Tibial artery (tissue), 4 donors: Measurements from ENCODE around the gene TFAM.

Experiments
- DNase-seq, 2 donors: peaks; one replicate each; pipeline ENCODE4 v3.0.0-alpha.2; 2019
- H3K27ac ChIP-seq, 2 donors: fragments of 200-600 bp; sonication (generic) in 1 of 2; 1 replicate in 1 of 2; 2 replicates in 1 of 2; pipeline ENCODE4 v1.5.1; 2018 to 2019; ENCODE audit warnings: mild to moderate bottlenecking in 1 of 2
- H3K27me3 ChIP-seq, 2 donors: fragments of 200-600 bp; sonication (generic) in 1 of 2; one replicate each; pipeline versions ENCODE4 v1.5.1 to v1.6.0; 2016 to 2019
- H3K36me3 ChIP-seq, 3 donors: fragments of 200-600 bp; sonication (generic) in 2 of 3; one replicate each; pipeline ENCODE4 v1.5.1; 2016 to 2019; ENCODE audit warnings: mild to moderate bottlenecking in 2 of 3
- H3K4me1 ChIP-seq, 4 donors: fragments of 200-600 bp; sonication (generic) in 2 of 4; 1 replicate in 3 of 4; 2 replicates in 1 of 4; pipeline ENCODE4 v1.5.1; 2016 to 2019
- H3K4me3 ChIP-seq, 2 donors: fragments of 200-600 bp; sonication (generic) in 1 of 2; 1 replicate in 1 of 2; 2 replicates in 1 of 2; pipeline ENCODE4 v1.5.1; 2018 to 2019; ENCODE audit warnings: mild to moderate bottlenecking in 2 of 2
- H3K9me3 ChIP-seq, 3 donors: fragments of 200-600 bp; sonication (generic) in 1 of 3; one replicate each; pipeline ENCODE4 v1.5.1; 2016 to 2019
- intact Hi-C: fragments of 100-400 bp; cut with DNase I; formaldehyde crosslinking; loops from one replicate; pipeline ENCODE4 v1.15.0; 2023; ENCODE audit warnings: low total_unique reads
- TF ChIP-seq, protein P1 (sequence below), 2 experiments: fragments of 200-600 bp in 1 of 2; fragments of 450-650 bp in 1 of 2; IDR thresholded peaks; one replicate each; pipeline ENCODE4 v1.5.1; 2017 to 2019; ENCODE audit warnings: antibody characterized with exemption in 2 of 2, mild to moderate bottlenecking in 1 of 2, moderate library complexity in 1 of 2

Gene TFAM

GRCh38 chr10:58389024-58389423, 3.8 kb downstream of the TFAM start:
- Histone ChIP-seq H3K4me1 (peaks cover 0 to 25% (median 16%) of the 10 kb centered on the region in 4 donors), H3K4me3 (no peak overlapping the region)

DNA sequence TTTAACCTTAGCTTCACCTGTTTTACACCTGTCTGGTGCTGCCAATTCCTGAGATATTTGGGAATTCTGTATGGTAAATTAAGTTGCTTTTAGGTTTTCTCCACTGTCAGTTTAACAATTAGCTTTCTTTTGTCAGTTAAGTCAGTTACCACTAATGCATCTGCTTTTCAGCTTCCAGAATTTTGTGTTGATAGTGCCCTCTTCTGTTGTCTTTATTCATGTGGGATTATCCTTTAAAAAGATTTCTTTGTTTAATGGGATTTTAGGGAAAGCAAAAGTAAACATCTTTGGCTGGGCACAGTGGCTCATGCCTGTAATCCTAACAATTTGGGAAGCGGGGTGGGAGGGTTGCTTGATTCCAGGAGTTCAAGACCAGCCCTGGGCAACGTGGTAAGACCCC, 8.1 kb downstream of the TFAM start:
- no peak for DNase-seq
- Histone ChIP-seq H3K4me1 (no peaks in the 10 kb centered on the region), H3K36me3 (peaks cover 48 to 81% (median 74%) of the 10 kb centered on the region in 3 donors), H3K9me3 (no peaks in the 10 kb centered on the region), H3K27me3 (no peaks in the 10 kb centered on the region), H3K4me3 (no peak overlapping the region), H3K27ac (no peak overlapping the region)
- TF ChIP-seq, protein P1, sequence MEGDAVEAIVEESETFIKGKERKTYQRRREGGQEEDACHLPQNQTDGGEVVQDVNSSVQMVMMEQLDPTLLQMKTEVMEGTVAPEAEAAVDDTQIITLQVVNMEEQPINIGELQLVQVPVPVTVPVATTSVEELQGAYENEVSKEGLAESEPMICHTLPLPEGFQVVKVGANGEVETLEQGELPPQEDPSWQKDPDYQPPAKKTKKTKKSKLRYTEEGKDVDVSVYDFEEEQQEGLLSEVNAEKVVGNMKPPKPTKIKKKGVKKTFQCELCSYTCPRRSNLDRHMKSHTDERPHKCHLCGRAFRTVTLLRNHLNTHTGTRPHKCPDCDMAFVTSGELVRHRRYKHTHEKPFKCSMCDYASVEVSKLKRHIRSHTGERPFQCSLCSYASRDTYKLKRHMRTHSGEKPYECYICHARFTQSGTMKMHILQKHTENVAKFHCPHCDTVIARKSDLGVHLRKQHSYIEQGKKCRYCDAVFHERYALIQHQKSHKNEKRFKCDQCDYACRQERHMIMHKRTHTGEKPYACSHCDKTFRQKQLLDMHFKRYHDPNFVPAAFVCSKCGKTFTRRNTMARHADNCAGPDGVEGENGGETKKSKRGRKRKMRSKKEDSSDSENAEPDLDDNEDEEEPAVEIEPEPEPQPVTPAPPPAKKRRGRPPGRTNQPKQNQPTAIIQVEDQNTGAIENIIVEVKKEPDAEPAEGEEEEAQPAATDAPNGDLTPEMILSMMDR (IDR thresholded peaks at IDR 0.05), result no peak
- intact Hi-C loops, result no loop called here

More at GRCh38 chr10:58389024-58389423, 3.8 kb downstream of the TFAM start:
- Histone ChIP-seq H3K27ac (no peak overlapping the region), H3K9me3 (no peaks in the 10 kb centered on the region), H3K27me3 (no peaks in the 10 kb centered on the region), H3K36me3 (peaks cover 32 to 58% (median 42%) of the 10 kb centered on the region in 3 donors)
- TF ChIP-seq, protein P1 (IDR thresholded peaks at IDR 0.05), result no peak
- DNase-seq, result no peak
- intact Hi-C loops, result no loop called here

GRCh38 chr10:58394471-58394870, 9.3 kb downstream of the TFAM start:
- intact Hi-C loops, result no loop called here
- Histone ChIP-seq H3K36me3 (peaks cover 38 to 72% (median 64%) of the 10 kb centered on the region in 3 donors), H3K4me3 (no peak overlapping the region), H3K27me3 (no peaks in the 10 kb centered on the region), H3K4me1 (no peaks in the 10 kb centered on the region), H3K9me3 (no peaks in the 10 kb centered on the region), H3K27ac (no peak overlapping the region)
- TF ChIP-seq, protein P1 (IDR thresholded peaks at IDR 0.05), result no peak
- DNase-seq, result no peak

DNA sequence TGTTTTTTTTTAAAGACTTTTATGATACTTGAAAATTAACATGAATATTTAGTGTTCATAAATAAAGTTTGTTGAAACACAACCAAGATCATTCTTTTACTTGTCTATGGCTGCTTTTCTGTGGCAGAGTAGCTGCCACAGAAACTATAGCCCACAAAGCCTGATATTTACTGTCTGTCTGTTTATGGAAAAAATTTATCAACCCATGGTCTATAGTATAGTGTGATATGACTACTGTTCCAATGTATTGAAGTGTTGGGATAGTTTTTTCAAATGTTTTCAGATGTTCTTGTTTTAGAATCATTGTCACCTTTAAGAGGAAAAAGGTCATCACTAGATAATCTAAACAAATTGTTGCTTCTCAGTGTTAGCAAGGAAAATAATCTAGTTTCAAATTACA, 10.8 kb downstream of the TFAM start:
- no peaks in the 10 kb centered on the region for H3K27me3 ChIP-seq
- H3K36me3 ChIP-seq, result peaks cover 24 to 59% (median 53%) of the 10 kb centered on the region in 3 donors
- DNase-seq, result no peak
- no peaks in the 10 kb centered on the region for H3K9me3 ChIP-seq
- TF ChIP-seq, protein P1 (IDR thresholded peaks at IDR 0.05), result no peak
- H3K4me3 ChIP-seq, result no peak overlapping the region
- no peaks in the 10 kb centered on the region for H3K4me1 ChIP-seq
- H3K27ac ChIP-seq, result no peak overlapping the region
- intact Hi-C loops, result no loop called here

GRCh38 chr10:58397830-58398229, 12.6 kb downstream of the TFAM start:
- H3K9me3 ChIP-seq, result no peaks in the 10 kb centered on the region
- H3K4me1 ChIP-seq, result no peaks in the 10 kb centered on the region
- no peak overlapping the region for H3K27ac ChIP-seq
- intact Hi-C loops, result no loop called here
- H3K4me3 ChIP-seq, result no peak overlapping the region
- no peak for DNase-seq
- TF ChIP-seq, protein P1 (IDR thresholded peaks at IDR 0.05), result no peak
- no peaks in the 10 kb centered on the region for H3K27me3 ChIP-seq
- H3K36me3 ChIP-seq, result peaks cover 24 to 50% (median 50%) of the 10 kb centered on the region in 3 donors

DNA sequence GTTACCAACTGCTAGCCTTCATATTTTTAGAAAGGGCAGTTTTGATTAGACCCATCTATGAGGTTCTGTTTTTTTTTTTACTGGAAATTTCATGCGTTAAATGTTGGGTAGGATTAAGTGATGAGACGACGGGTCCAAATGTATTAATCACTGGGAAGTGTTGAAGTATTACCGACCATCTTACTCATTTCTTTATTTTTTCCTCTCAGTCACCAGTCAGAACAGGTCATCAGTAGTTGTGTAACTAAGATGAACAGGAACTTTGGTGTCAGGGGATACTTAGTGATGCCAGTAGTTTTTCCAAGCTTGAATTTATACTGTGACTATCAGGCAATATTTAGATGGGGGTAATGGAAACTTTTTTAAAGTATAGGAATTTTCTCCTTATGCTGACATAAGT, 14.2 kb downstream of the TFAM start:
- Histone ChIP-seq H3K9me3 (no peaks in the 10 kb centered on the region), H3K36me3 (peaks cover 22 to 34% (median 34%) of the 10 kb centered on the region in 3 donors), H3K4me3 (no peak overlapping the region), H3K27me3 (no peaks in the 10 kb centered on the region), H3K27ac (no peak overlapping the region), H3K4me1 (no peaks in the 10 kb centered on the region)
- DNase-seq, result no peak
- TF ChIP-seq, protein P1 (IDR thresholded peaks at IDR 0.05), result no peak
- intact Hi-C loops, result no loop called here
